ENCODE measurements around the gene RPS6KL1. TPM values are rescaled to one million over a fixed set of nuclear protein-coding genes. Genes with fewer than 3 reads are reported as not detected.

Gene RPS6KL1
- polyA plus RNA-seq, 1 donor: 14.3 TPM

DNA sequence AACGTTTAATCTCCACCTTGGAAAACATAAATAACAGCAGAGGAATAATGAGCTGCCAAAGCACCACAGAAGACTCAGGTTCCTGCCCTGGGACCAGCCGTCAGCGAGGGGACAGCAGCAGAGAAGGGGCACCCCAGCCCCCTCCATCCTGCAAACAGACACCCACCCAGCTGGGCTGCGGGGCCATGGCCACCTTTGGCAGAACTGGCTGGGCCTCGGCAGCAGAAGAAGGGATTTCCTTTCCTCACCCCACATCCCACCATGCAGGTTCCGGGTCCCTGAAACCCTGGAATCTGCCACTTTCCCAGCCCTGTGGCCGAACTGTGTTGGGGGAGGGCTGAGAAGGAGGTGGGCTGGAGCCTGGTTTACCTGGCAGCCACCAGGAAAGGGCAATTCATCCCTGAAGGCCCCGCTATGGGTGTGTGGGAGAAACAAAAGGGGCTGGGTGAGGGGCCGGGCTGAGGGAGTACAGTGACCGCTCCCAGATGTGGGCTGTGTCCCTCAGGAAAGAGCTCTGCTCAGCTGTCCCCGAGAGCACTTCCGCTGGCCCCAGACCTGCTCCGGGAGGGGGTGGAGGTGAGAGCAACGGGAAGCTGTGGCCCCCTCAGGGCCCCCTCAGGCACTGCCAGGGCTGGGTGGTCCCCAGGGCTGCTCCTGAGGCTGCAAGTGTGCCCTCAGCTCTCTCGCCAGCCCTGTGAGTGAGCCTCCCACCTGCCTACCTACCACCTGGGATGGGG, 28.6 kb upstream of the RPS6KL1 start:
- DNase-seq: no peak

DNA sequence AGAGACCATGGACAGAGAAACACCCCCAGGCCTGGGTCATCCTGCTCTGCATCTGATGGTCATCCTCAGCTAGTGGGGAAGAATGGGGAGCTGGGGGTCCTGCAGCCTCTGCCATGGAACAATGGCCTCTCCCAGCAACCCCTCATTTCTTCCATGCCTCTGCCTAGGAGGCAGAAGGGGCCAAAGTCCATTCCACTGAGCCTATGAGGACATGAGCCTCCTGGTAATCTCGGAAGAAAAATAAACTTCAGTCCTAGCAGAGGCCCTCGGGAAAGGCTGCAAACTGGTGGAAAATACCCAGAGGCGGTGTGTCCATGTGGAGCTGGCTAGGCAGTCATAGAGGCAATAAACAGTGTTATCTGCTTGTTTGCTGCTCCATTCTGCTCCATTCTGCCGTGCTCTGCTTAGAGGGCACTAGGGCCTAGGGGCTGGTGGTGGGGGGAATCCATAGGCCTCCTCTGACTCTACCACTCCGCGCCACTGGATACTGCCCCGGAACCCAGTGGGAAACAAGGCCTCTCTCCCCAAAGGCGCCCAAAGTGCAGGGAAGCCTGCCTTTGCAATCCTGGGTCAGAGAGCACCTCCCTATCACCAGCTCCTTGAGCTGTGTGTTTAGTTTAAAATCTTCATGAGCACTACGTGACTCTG, 27.9 kb upstream of the RPS6KL1 start:
- DNase-seq: no peak

DNA sequence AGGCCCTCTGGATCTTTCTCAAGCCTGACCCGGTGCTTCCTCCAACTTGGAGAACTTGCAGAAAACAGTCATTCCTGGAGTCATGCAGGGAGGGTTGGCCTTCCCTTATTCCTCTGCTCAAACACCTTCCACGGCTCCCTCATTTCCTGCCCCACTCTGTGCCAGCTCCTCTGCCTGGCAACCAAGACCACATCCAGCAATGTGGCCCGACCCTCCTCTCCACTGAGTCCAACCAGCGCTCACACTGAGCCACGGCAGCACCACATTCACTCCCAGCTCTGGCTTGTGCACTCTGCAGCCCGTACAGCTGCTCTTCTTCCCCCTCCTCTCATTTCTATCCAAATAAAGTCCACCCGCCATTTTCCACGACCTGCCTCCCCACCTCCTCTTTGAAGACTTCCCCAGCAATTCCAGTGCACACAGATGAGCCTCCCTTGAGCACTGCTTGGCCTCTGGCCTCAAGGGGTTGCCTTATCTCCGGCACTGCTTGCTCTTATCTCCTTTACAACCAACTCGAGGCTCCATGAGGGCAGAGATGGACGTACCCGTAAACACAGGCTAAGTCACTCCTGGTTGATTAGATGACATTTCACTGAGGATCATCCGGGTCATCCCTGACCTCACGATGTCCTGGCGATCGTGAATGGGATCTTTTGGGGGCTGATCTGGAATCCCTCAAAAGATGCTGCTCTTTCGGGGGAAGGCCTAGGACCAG, 27.0 kb upstream of the RPS6KL1 start:
- DNase-seq: no peak

GRCh38 chr14:74949191-74949601, 26.1 kb upstream of the RPS6KL1 start:
- DNase-seq: no peak

DNA sequence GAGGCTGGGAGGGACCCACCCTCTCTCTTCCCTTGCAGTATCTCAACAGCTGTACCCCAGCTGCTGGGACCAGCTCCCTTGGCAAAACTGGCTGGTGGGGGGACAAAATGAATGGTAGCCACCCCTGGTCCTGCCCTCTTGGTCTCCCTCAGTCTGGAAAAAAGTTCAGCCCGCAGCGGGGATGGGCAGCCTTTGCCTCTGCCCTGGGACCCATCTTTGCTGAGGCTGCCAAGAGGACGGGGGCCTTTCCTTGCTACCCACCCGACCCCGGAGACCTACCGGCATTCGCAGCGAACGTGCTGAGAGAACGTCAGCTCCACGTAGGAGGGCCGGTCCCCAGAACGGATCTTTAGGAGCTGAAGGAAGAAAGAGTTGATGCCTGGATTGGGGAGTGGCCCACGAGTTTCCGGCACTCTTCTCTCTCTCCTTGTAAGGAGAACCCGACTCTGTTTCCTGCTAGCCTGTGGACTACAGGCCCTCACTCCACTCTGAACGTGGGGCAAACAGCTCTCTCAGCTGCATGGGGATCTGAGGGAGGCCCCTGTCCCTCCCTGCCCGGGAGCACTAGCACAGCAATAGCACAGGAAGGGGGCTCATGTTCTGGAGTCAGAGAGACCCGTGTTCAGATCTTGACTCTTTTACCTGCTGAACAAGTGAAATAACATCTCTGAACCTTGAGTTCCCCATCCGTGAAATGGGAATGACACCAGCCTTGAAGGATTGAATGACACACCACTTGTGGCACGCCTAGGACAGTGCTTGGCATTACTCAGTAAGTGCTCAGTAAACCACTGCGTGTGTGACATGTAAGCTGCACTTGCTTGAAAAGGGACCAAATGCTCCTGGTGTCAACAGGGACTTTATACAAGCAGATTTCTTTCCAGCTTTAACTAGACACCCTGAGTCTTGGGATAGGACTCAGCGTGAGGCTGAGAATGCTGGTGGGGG, 25.4 kb upstream of the RPS6KL1 start:
- no peak for DNase-seq

GRCh38 chr14:74947353-74948227, 24.5 kb upstream of the RPS6KL1 start:
- DNase-seq: no peak

- no peak for DNase-seq
These were observed 23.7 kb upstream of the RPS6KL1 start for GRCh38 chr14:74946659-74947281.

DNA sequence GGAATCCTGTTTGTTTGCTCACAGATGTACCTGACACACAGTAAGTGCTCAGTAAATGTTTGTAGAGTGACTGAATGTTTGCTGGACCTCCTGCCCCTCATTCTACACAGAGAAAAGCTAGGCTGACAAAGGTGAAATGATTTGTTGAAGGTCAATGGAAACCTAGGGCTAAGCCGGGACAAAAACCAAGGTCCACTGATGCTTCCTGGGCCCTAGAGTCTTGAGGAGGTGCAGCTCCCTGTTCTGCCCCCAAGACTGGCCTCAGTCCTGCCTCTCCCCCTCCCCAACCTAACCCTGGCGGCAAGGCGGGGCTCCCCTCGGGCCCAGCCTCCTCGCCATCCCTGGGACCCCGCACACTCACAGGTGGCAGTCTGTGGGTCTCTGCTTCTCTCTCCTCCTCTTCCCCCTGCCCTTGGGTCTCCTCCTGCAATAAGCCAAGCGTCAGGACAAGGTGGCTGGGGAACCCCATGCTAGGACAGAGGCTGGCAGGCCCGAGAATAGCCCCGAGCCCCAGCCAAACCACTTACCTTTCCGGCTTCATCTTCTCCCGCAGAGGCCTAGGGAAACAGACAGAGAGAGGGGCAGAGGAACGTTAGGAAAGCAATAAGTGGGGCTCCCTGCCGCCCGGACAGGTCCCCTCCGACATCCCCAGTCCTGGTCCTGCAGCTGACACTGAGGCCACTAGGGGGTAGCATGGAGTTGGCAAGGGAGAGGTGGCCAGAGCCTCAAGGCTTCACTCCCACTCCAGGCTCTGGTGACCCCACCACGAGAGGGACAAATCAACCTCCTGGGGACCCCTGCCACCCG, 23.0 kb upstream of the RPS6KL1 start:
- DNase-seq: peak; percentile 83

DNA sequence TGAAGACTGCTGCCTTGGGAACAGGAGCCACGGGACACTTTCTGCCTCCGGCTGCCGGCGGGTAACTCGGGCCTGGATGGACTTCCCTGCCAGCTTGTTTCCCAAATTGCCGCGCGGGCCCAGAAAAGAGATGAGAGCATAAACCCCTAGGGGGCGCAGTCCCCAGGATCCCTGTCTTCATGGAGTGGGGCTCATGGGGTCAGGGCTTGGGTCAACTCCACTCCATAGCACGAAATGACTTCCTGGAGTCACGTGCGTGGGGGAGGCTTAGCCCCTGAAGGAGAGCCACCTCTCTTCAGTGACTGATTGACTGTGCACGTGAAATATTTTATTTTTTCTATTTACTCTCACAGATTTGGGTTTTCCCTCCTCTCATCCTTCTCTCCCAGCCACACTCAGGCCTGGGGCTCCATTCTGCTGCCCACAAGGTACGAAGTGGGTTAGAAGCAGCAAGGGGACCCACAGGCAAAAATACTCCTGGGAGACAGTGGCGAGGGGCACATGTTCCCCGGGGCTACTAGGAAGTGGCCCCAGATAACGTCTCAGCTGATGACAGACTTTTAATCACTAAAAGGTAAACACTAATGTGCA, 22.3 kb upstream of the RPS6KL1 start:
- DNase-seq: no peak

- DNase-seq: no peak
These were observed 19.5 kb upstream of the RPS6KL1 start for GRCh38 chr14:74942608-74943007.

DNA sequence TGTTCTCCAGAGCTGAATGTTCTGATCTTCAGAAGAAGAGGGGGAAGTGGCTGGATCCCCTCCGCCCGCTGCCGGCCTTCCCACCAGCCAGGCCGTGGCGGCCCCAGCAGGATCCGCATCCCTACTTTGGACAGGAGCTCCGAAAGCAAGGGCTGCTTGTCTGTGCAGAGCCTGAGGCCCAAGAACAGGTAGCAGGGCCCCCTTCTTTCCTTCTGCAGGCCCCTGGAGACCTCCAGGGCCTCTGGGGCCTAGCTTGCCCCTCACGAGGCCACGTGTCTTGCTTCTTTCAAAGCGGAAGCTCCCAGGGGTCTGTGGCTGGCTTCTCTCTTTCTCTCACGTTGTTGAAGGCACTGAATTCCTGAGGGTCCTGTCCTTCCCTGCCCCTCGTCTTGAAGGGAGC, 19.1 kb upstream of the RPS6KL1 start:
- no peak for DNase-seq

GRCh38 chr14:74941676-74942097, 18.6 kb upstream of the RPS6KL1 start:
- DNase-seq: no peak

- no peak for DNase-seq
These were observed 18.0 kb upstream of the RPS6KL1 start for GRCh38 chr14:74940956-74941565.

- DNase-seq: no peak
These were observed 15.8 kb upstream of the RPS6KL1 start for GRCh38 chr14:74938531-74939495.

GRCh38 chr14:74937171-74937570, 14.1 kb upstream of the RPS6KL1 start:
- no peak for DNase-seq

GRCh38 chr14:74936731-74937130, 13.7 kb upstream of the RPS6KL1 start:
- DNase-seq: no peak

GRCh38 chr14:74936151-74936550, 13.1 kb upstream of the RPS6KL1 start:
- no peak for DNase-seq

- no peak for DNase-seq
These were observed 12.3 kb upstream of the RPS6KL1 start for GRCh38 chr14:74935360-74935680.

All from hindlimb muscle (tissue), 1 donor.